H1 (cell line): ENCODE data around the gene ARHGAP10. TPM values are rescaled to one million over a fixed set of nuclear protein-coding genes. Genes with fewer than 3 reads are reported as not detected.
A peak's percentile ranks its signal among the peaks of the same experiment; 100 is the strongest.

Source experiments
- CBX8 ChIP-seq: fragments of 300-800, 300-1000 bp; sonication (generic); IDR thresholded peaks from 2 replicates; pipeline ENCODE4 v1.7.1; 2016; ENCODE audit warnings: low read depth, low read length, borderline replicate concordance
- EP300 ChIP-seq, 2 experiments: IDR thresholded peaks; 1 replicate in 1 of 2; 2 replicates in 1 of 2; pipeline ENCODE4 v1.6.1; 2011 to 2012; ENCODE audit warnings: low read depth in 2 of 2, low read length in 2 of 2, mild to moderate bottlenecking in 2 of 2, borderline replicate concordance in 1 of 2, inconsistent platforms in 1 of 2, moderate library complexity in 1 of 2
- EZH2 ChIP-seq: fragments of 200-600 bp; sonication (generic); IDR thresholded peaks from 2 replicates; pipeline ENCODE4 v1.7.1; 2012; ENCODE audit warnings: low read depth, mild to moderate bottlenecking, moderate library complexity, low read length, inconsistent platforms; ENCODE audit not compliant: severe bottlenecking
- GABPA ChIP-seq: IDR thresholded peaks from 2 replicates; pipeline ENCODE4 v1.6.1; 2011; ENCODE audit warnings: mild to moderate bottlenecking, low read length, moderate library complexity, borderline replicate concordance; ENCODE audit not compliant: insufficient read depth
- HDAC2 ChIP-seq, 2 experiments: fragments of 300-600 bp in 1 of 2; sonication (generic) in 1 of 2; IDR thresholded peaks; 2 replicates each; pipeline ENCODE4 v1.6.1; 2011 to 2012; ENCODE audit warnings: low read depth in 2 of 2, low read length in 2 of 2, mild to moderate bottlenecking in 2 of 2, moderate library complexity in 2 of 2, borderline replicate concordance in 1 of 2, inconsistent platforms in 1 of 2
- NANOG ChIP-seq: IDR thresholded peaks from 2 replicates; pipeline ENCODE4 v1.6.1; 2011; ENCODE audit warnings: low read length, low read depth, mild to moderate bottlenecking, inconsistent platforms; ENCODE audit not compliant: insufficient read depth, poor library complexity, severe bottlenecking
- PHF8 ChIP-seq: fragments of 200-600 bp; sonication (generic); conservative IDR thresholded peaks from 2 replicates; pipeline ENCODE4 v1.7.1; 2012; ENCODE audit warnings: low read depth, mild to moderate bottlenecking, inconsistent platforms, low read length, moderate library complexity
- RBBP5 ChIP-seq: IDR thresholded peaks from 2 replicates; pipeline ENCODE4 v1.7.1; 2012; ENCODE audit warnings: low read depth, mild to moderate bottlenecking, inconsistent platforms, low read length, moderate library complexity, borderline replicate concordance
- SIN3A ChIP-seq, 2 experiments: IDR thresholded peaks in 1 of 2; conservative IDR thresholded peaks in 1 of 2; 2 replicates each; pipeline ENCODE4 v1.6.1; 2011 to 2012; ENCODE audit warnings: low read length in 2 of 2, improper control_type of control experiment in 1 of 2, low read depth in 1 of 2, mild to moderate bottlenecking in 1 of 2
- SIX5 ChIP-seq: IDR thresholded peaks from 2 replicates; pipeline ENCODE4 v1.6.1; 2011; ENCODE audit warnings: mild to moderate bottlenecking, low read depth, low read length
- TAF1 ChIP-seq: IDR thresholded peaks from 2 replicates; pipeline ENCODE4 v1.6.1; 2011; ENCODE audit warnings: mild to moderate bottlenecking, low read depth, low read length
- polyA plus RNA-seq, 7 experiments: library from polyadenylated mRNA; depleted of rRNA in 3 of 7; stranded (reverse) in 5 of 7; unstranded in 2 of 7; fragments of >200 nt in 5 of 7; fragments of 200-250 nt in 2 of 7; gene quantifications; 1 replicate in 5 of 7; 2 replicates in 1 of 7; 4 replicates in 1 of 7; pipeline versions ENCODE4 v1.2.1 to v1.2.3, GENCODE V29; 2011 to 2013; ENCODE audit warnings: missing spikeins in 2 of 7, mixed read lengths in 2 of 7
- total RNA-seq: library from RNA; stranded (reverse); fragmentation: NEBNext Ultra II Directional; extraction: Animal tissue kit (Norgen Biotek cat#: 25700); gene quantifications from 2 replicates; pipeline ENCODE4 v1.2.1, GENCODE V29; 2021
- TF ChIP-seq, protein P1 (sequence below), 3 experiments: IDR thresholded peaks; 1 replicate in 2 of 3; 2 replicates in 1 of 3; pipeline versions ENCODE4 v1.5.1 to v1.6.1; 2011; ENCODE audit warnings: low read length in 3 of 3, mild to moderate bottlenecking in 3 of 3, inconsistent platforms in 2 of 3, low read depth in 1 of 3, moderate library complexity in 1 of 3; ENCODE audit not compliant: insufficient read depth in 1 of 3; ENCODE audit errors: control extremely low read depth in 1 of 3
- TF ChIP-seq, protein P2 (sequence below): IDR thresholded peaks from 2 replicates; pipeline ENCODE4 v1.6.1; 2011; ENCODE audit warnings: low read depth, mild to moderate bottlenecking, low read length; ENCODE audit not compliant: insufficient read depth
- TF ChIP-seq, protein P3 (sequence below): IDR thresholded peaks from 2 replicates; pipeline ENCODE4 v1.6.1; 2012; ENCODE audit warnings: inconsistent platforms
- TF ChIP-seq, protein P4 (sequence below): IDR thresholded peaks from 2 replicates; pipeline ENCODE4 v1.6.1; 2012; ENCODE audit warnings: inconsistent platforms

ARHGAP10 gene
- total and polyA plus RNA-seq, 2 of the 8 experiments (the other 6 are each of a cell fraction or from before 2014, with no cell fraction given), result 3.7 to 6.1 TPM

DNA sequence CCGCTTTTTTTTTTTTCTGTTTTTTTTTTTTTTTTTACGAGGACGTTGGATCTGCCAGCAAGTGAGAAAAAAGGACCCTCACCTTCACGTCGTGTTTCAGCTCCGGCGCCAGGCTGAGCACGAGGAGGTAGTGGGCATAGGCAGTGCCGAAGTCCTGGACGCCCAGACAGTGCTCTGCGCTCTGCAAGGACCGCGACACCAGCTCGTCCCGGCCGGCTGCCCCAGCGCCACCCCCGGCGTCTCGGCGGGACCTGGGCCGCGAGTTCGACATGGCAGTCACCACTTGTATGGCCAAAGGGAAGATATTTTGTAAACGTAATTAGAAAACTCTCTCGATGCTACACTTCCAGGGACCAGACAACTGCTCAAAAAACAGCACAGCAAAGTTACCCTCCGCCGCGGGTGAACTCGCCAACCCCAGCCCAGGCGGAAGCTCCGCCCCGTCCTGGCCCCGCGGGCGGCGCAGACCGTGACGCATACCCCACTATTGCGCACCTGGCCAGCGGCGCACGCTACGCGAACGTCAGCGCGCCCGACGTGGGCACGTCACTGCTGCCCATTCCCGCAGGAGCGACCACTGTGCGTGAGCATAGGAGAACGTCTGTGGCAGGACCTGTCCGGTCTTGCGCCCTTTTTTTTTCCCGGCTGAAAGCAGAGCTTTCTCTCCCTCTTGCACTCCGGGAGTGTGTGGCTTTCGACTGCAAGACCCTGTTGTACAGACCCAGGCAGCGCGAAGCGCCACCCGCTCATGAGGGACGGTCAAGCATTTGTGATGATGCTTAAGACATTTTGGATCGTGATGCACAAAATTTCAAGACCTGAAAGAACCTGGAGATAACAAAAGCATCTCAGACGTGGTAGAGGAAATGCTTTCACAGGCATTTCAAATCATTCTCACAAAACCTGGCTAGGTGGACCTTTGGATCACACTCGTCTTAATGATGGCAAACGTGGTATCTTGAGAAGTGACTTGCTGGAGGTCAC is 47.9 kb upstream of the ARHGAP10 start, which contains the start of gene PRMT9 (continued):
- peak in 1 of 2 experiments; percentile 69; a peak in 2 of 4 replicates for TF ChIP-seq HDAC2 (IDR thresholded peaks at IDR 0.05; ENCODE audit: borderline replicate concordance in 1 of 2, low read depth in 2 of 2, low read length in 2 of 2)
- TF ChIP-seq PHF8, result peak; percentile 80
- TF ChIP-seq, protein P1, sequence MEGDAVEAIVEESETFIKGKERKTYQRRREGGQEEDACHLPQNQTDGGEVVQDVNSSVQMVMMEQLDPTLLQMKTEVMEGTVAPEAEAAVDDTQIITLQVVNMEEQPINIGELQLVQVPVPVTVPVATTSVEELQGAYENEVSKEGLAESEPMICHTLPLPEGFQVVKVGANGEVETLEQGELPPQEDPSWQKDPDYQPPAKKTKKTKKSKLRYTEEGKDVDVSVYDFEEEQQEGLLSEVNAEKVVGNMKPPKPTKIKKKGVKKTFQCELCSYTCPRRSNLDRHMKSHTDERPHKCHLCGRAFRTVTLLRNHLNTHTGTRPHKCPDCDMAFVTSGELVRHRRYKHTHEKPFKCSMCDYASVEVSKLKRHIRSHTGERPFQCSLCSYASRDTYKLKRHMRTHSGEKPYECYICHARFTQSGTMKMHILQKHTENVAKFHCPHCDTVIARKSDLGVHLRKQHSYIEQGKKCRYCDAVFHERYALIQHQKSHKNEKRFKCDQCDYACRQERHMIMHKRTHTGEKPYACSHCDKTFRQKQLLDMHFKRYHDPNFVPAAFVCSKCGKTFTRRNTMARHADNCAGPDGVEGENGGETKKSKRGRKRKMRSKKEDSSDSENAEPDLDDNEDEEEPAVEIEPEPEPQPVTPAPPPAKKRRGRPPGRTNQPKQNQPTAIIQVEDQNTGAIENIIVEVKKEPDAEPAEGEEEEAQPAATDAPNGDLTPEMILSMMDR (IDR thresholded peaks at IDR 0.05; ENCODE audit: control extremely low read depth in 1 of 3, insufficient read depth in 1 of 3, low read depth in 1 of 3, low read length in 3 of 3), result no peak
- no peak for TF ChIP-seq GABPA
- TF ChIP-seq TAF1, result peak; percentile 86
- TF ChIP-seq, protein P2, sequence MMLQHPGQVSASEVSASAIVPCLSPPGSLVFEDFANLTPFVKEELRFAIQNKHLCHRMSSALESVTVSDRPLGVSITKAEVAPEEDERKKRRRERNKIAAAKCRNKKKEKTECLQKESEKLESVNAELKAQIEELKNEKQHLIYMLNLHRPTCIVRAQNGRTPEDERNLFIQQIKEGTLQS, result peak; percentile 63; the same call in 1 of the 2 replicates
- peak in 1 of 2 experiments; percentile 51; a peak in 1 of 3 replicates for TF ChIP-seq EP300 (IDR thresholded peaks at IDR 0.05; ENCODE audit: borderline replicate concordance in 1 of 2, low read depth in 2 of 2, low read length in 2 of 2)
- TF ChIP-seq EZH2, result no peak
- TF ChIP-seq SIX5, result no peak
- peak in 1 of 2 experiments; percentile 59; a peak in 1 of 4 replicates for TF ChIP-seq SIN3A (conservative IDR thresholded peaks at IDR 0.05 in 1 of 2, IDR thresholded peaks at IDR 0.05 in 1 of 2; ENCODE audit: low read depth in 1 of 2, low read length in 2 of 2)
- no peak for TF ChIP-seq CBX8
- TF ChIP-seq, protein P3, sequence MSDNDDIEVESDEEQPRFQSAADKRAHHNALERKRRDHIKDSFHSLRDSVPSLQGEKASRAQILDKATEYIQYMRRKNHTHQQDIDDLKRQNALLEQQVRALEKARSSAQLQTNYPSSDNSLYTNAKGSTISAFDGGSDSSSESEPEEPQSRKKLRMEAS, result peak; percentile 42
- TF ChIP-seq, protein P4, sequence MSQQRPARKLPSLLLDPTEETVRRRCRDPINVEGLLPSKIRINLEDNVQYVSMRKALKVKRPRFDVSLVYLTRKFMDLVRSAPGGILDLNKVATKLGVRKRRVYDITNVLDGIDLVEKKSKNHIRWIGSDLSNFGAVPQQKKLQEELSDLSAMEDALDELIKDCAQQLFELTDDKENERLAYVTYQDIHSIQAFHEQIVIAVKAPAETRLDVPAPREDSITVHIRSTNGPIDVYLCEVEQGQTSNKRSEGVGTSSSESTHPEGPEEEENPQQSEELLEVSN, result peak; percentile 39; the same call in 1 of the 2 replicates
- no peak for TF ChIP-seq NANOG
- TF ChIP-seq RBBP5, result peak; percentile 87; the same call in 1 of the 2 replicates
